Endothelial cell of umbilical vein (primary cell): ENCODE measurements around the gene PCLO. TPM values are rescaled to one million over a fixed set of nuclear protein-coding genes. Genes with fewer than 3 reads are reported as not detected.

Source experiments
- BruUV-seq: library from RNA; stranded (reverse); fragments of 400-500 nt; replicated peaks from 2 replicates; lab custom pipeline; 2021; lab: Mats Ljungman, UMichigan
- CTCF ChIA-PET: fragments of 300-600, 350-600 bp; sonication (Branson Sonifier 250); formaldehyde crosslinking; loops from one replicate; lab custom pipeline; 2021; ENCODE audit warnings: antibody characterized with exemption, inconsistent platforms; lab: Charles Lee
- POLR2A ChIA-PET: fragments of 300-600, 350-600 bp; sonication (Branson Sonifier 250); formaldehyde crosslinking; loops from one replicate; lab custom pipeline; 2021; ENCODE audit warnings: antibody characterized with exemption, inconsistent platforms; lab: Charles Lee
- DNase-seq: peaks from one replicate; pipeline ENCODE4 v3.0.0-alpha.2; 2011; ENCODE audit warnings: low read depth, low spot score
- FAIRE-seq: peaks from 2 replicates; lab custom pipeline; 2011; peaks lifted over from hg19 to GRCh38; lab: Jason Lieb, UNC
- H2AFZ ChIP-seq: 2 replicates; pipeline ENCODE4 v1.6.0; 2012; ENCODE audit warnings: low read depth, low read length, control low read depth, inconsistent platforms
- H3K27ac ChIP-seq: 2 replicates; pipeline ENCODE4 v1.5.1; 2011; ENCODE audit warnings: low read depth, mild to moderate bottlenecking, control low read depth, low read length, moderate library complexity; ENCODE audit not compliant: insufficient read depth
- H3K27me3 ChIP-seq, 2 experiments: 2 replicates each; pipeline versions ENCODE4 v1.6.0 to v1.6.1; 2011; ENCODE audit warnings: low read length in 2 of 2, mixed read lengths in 1 of 2; ENCODE audit not compliant: control insufficient read depth in 2 of 2, insufficient read depth in 2 of 2
- H3K36me3 ChIP-seq, 2 experiments: 2 replicates in 1 of 2; 3 replicates in 1 of 2; pipeline ENCODE4 v1.5.1; 2011; ENCODE audit warnings: low read length in 2 of 2, mild to moderate bottlenecking in 1 of 2, moderate library complexity in 1 of 2; ENCODE audit not compliant: control insufficient read depth in 2 of 2, insufficient read depth in 2 of 2; ENCODE audit errors: extremely low read depth in 1 of 2
- H3K4me1 ChIP-seq: 3 replicates; pipeline ENCODE4 v1.5.1; 2011; ENCODE audit warnings: mild to moderate bottlenecking, low read length; ENCODE audit not compliant: control insufficient read depth, insufficient read depth; ENCODE audit errors: extremely low read depth
- H3K4me2 ChIP-seq: 2 replicates; pipeline ENCODE4 v1.6.1; 2011; ENCODE audit warnings: low read length, control low read depth, mixed read lengths; ENCODE audit not compliant: insufficient read depth
- H3K4me3 ChIP-seq, 3 experiments: fragments of 200-600 bp in 1 of 3; sonication (generic), shearing (Covaris generic) in 1 of 3; replicated peaks in 1 of 3; 2 replicates each; pipeline ENCODE4 v1.5.1; 2011 to 2016; ENCODE audit warnings: control low read depth in 3 of 3, low read length in 3 of 3, mild to moderate bottlenecking in 2 of 3, inconsistent platforms in 1 of 3, low read depth in 1 of 3, moderate library complexity in 1 of 3; ENCODE audit not compliant: insufficient read depth in 1 of 3
- H3K79me2 ChIP-seq: 2 replicates; pipeline ENCODE4 v1.6.0; 2012; ENCODE audit warnings: low read length, inconsistent platforms; ENCODE audit not compliant: control insufficient read depth, insufficient read depth
- H3K9ac ChIP-seq: replicated peaks from 2 replicates; pipeline ENCODE3; 2011; ENCODE audit warnings: low read length, control low read depth; ENCODE audit not compliant: insufficient read depth; ENCODE audit errors: extremely low read depth
- H3K9me1 ChIP-seq: replicated peaks from 3 replicates; pipeline ENCODE4 v1.6.0; 2011; ENCODE audit warnings: mild to moderate bottlenecking, low read length; ENCODE audit not compliant: control insufficient read depth, insufficient read depth; ENCODE audit errors: extremely low read depth
- H3K9me3 ChIP-seq: replicated peaks from 2 replicates; pipeline ENCODE4 v1.5.1; 2012; ENCODE audit warnings: low read length, inconsistent platforms; ENCODE audit not compliant: control insufficient read depth, insufficient read depth
- H4K20me1 ChIP-seq: replicated peaks from 2 replicates; pipeline ENCODE3; 2011; ENCODE audit warnings: mild to moderate bottlenecking, low read length; ENCODE audit not compliant: control insufficient read depth, insufficient read depth; ENCODE audit errors: extremely low read depth
- EZH2 ChIP-seq: IDR thresholded peaks from 2 replicates; pipeline ENCODE4 v1.6.1; 2012; ENCODE audit warnings: borderline replicate concordance, low read depth, mild to moderate bottlenecking, moderate library complexity, low read length, inconsistent platforms; ENCODE audit not compliant: severe bottlenecking
- FOS ChIP-seq: IDR thresholded peaks from 2 replicates; pipeline ENCODE4 v1.6.1; 2011; ENCODE audit warnings: mild to moderate bottlenecking, low read length, moderate library complexity, borderline replicate concordance; ENCODE audit not compliant: insufficient read depth
- JUN ChIP-seq: IDR thresholded peaks from 2 replicates; pipeline ENCODE4 v1.6.1; 2011; ENCODE audit warnings: borderline replicate concordance, low read depth; ENCODE audit not compliant: insufficient read length, insufficient read depth
- POLR2A ChIP-seq: IDR thresholded peaks from 2 replicates; pipeline ENCODE4 v1.6.1; 2012; ENCODE audit warnings: low read depth, mild to moderate bottlenecking, control low read depth, low read length
- POLR2AphosphoS5 ChIP-seq: IDR thresholded peaks from 2 replicates; pipeline ENCODE4 v1.6.1; 2012; ENCODE audit warnings: low read depth, mild to moderate bottlenecking, control low read depth, low read length, moderate library complexity; ENCODE audit not compliant: insufficient read depth
- dilution Hi-C: fragments of 300-500 bp; cut with MboI; formaldehyde crosslinking; loops from one replicate; pipeline ENCODE4 v1.15.0; 2019; ENCODE audit warnings: low sequenced_read_pairs; ENCODE audit not compliant: extremely low pct_ligation_motif_present
- intact Hi-C: fragments of 100-400 bp; cut with micrococcal nuclease; formaldehyde crosslinking; loops from one replicate; pipeline ENCODE4 v1.10.0; 2022
- polyA plus RNA-seq, 4 experiments: library from polyadenylated mRNA; depleted of rRNA in 3 of 4; stranded (reverse) in 3 of 4; unstranded in 1 of 4; fragments of >200 nt; gene quantifications; 2 replicates each; pipeline versions ENCODE4 v1.2.1 to v1.2.3, GENCODE V29; 2011 to 2012; ENCODE audit warnings: missing spikeins in 1 of 4
- total RNA-seq: library from RNA; stranded (reverse); gene quantifications from 2 replicates; pipeline ENCODE4 v1.2.3, GENCODE V29; 2021
- TF ChIP-seq, protein P1 (sequence below), 2 donors: IDR thresholded peaks; 1 replicate in 1 of 2; 2 replicates in 1 of 2; pipeline ENCODE4 v1.5.1; 2011; ENCODE audit warnings: low read length in 2 of 2, mild to moderate bottlenecking in 2 of 2, moderate library complexity in 2 of 2, control low read depth in 1 of 2, inconsistent platforms in 1 of 2, low read depth in 1 of 2; ENCODE audit not compliant: insufficient read depth in 1 of 2; ENCODE audit errors: extremely low read depth in 1 of 2

Gene PCLO
- total and polyA plus RNA-seq, 2 donors (not counting 3 experiments of a cell fraction or from before 2014, with no cell fraction given): 0.04 to 0.75 TPM

DNA sequence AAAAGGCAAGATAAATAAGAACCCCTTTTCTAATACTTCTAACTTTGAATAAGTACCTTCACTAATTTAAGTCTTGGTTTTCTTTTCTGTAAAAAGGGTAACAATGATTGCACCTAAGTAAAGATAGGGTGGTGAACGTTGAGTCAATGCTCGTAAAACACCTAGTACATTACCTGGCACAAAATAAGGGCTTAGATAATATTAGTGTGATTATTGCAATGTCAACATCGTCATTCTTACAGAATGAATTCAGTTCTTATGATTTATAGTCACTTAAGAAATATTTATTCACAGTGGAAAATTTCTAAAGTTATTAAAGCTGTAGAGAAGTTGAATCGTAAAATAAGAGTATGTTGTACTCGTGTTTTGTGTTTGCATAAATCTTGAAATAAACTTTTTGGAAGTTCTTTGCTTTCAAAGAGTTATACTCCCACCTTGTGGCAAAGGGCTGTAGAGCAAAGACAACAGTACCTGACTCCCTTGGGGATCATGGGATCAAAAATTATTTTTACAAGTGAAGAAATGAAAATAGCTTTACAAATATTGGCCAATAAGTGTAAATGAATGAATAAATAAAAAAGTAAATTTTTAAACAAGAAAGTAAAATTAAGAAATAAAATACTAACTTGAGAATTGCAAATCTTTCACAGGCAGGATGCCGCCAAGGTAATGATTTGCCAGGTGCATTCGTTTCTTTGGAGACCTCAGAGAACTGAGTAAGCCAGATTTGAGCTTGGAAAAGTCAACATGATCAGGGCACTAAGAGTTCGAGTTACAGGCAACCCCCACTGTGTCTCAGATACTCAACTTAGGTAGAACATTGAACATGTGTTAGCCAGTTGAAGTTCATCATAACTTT, 433.3 kb downstream of the PCLO start:
- ChIA-PET POLR2A (no interaction called here), CTCF (interaction anchor here (0.8 to 5.0 kb wide), 10 partner anchors 124 to 1259 kb away, joined by 3 to 42 read pairs (median 10); no protein-coding TSS in a partner anchor)
- H3K79me2 ChIP-seq: no peaks in the 10 kb centered on the region
- dilution Hi-C loops: no loop called here
- no peaks in the 10 kb centered on the region for H3K27me3 ChIP-seq
- H3K9me3 ChIP-seq: no peaks in the 10 kb centered on the region
- intact Hi-C loops: loop anchor here (1.0 to 10.0 kb wide), 7 partner anchors 157 to 1815 kb away; partner anchors contain the start of gene SEMA3C
- H2AFZ ChIP-seq: no peak overlapping the region
- no TSS peak for BruUV-seq
- H3K4me2 ChIP-seq: no peak overlapping the region
- no peak overlapping the region for H3K27ac ChIP-seq
- H3K9me1 ChIP-seq: no peaks in the 10 kb centered on the region
- peak; percentile 63 for FAIRE-seq
- peak; percentile 60 for DNase-seq
- H3K36me3 ChIP-seq: no peaks in the 10 kb centered on the region
- TF ChIP-seq EZH2 (no peak), POLR2A (no peak), FOS (no peak), JUN (no peak), POLR2AphosphoS5 (no peak)
- TF ChIP-seq, protein P1, sequence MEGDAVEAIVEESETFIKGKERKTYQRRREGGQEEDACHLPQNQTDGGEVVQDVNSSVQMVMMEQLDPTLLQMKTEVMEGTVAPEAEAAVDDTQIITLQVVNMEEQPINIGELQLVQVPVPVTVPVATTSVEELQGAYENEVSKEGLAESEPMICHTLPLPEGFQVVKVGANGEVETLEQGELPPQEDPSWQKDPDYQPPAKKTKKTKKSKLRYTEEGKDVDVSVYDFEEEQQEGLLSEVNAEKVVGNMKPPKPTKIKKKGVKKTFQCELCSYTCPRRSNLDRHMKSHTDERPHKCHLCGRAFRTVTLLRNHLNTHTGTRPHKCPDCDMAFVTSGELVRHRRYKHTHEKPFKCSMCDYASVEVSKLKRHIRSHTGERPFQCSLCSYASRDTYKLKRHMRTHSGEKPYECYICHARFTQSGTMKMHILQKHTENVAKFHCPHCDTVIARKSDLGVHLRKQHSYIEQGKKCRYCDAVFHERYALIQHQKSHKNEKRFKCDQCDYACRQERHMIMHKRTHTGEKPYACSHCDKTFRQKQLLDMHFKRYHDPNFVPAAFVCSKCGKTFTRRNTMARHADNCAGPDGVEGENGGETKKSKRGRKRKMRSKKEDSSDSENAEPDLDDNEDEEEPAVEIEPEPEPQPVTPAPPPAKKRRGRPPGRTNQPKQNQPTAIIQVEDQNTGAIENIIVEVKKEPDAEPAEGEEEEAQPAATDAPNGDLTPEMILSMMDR (IDR thresholded peaks at IDR 0.05; ENCODE audit: extremely low read depth in 1 of 2, insufficient read depth in 1 of 2, low read depth in 1 of 2, low read length in 2 of 2): peak; percentile 48 to 62
- no peak overlapping the region for H3K4me3 ChIP-seq
- no peaks in the 10 kb centered on the region for H4K20me1 ChIP-seq
- H3K4me1 ChIP-seq: no peaks in the 10 kb centered on the region
- H3K9ac ChIP-seq: no peak overlapping the region
